ENCODE measurements around the gene RNMT. TPM values are rescaled to one million over a fixed set of nuclear protein-coding genes. Genes with fewer than 3 reads are reported as not detected.

RNMT gene
- total RNA-seq, 5 donors from 2014 or later (not counting 1 experiment from before 2014, with no cell fraction given), result 36.4 to 88.4 (median 48.7) TPM

GRCh38 chr18:13810950-13811485 lies 84.5 kb downstream of the RNMT start:
- peaks cover 0 to 2% (median 0%) of the 10 kb centered on the region in 3 donors for H3K4me1 Mint-ChIP-seq
- H3K4me3 Mint-ChIP-seq, result no peak overlapping the region
- H3K4me3 ChIP-seq (ENCODE audit: control insufficient read depth in 1 of 2, extremely low read depth in 1 of 2, low read length in 1 of 2), result no peak overlapping the region
- H3K27ac Mint-ChIP-seq, result no peak overlapping the region
- peaks cover 0 to 3% of the 10 kb centered on the region in 2 experiments for H3K27me3 ChIP-seq (replicated peaks in 1 of 2; ENCODE audit: control insufficient read depth in 2 of 2, extremely low read depth in 1 of 2, insufficient read depth in 2 of 2, low read length in 1 of 2)
- WGBS (ENCODE audit: insufficient coverage), result 41% methylated on average over 4 of the region's 10 CpGs
- DNase-seq (no peak), ATAC-seq (replicated peaks in 1 of 4) (no peak)
- peaks cover 15 to 18% of the 10 kb centered on the region in 2 donors for H3K27me3 Mint-ChIP-seq
- no peaks in the 10 kb centered on the region for H3K9me3 Mint-ChIP-seq
- CTCF ChIA-PET, result interaction anchor here in 1 of 2 donors (0.7 kb wide), 1 partner anchor 89 kb away, joined by 3 read pairs; no protein-coding TSS in a partner anchor
- H3K36me3 Mint-ChIP-seq, result no peaks in the 10 kb centered on the region
- no peak overlapping the region for H3K27ac ChIP-seq (ENCODE audit: low read length)
- POLR2A ChIA-PET, result no interaction called here
- no peaks in the 10 kb centered on the region for H3K9me3 ChIP-seq
- no peaks in the 10 kb centered on the region for H3K4me1 ChIP-seq (ENCODE audit: control insufficient read depth in 1 of 2, extremely low read depth in 1 of 2, insufficient read depth in 2 of 2, low read length in 2 of 2)
- H3K36me3 ChIP-seq (ENCODE audit: control insufficient read depth in 2 of 2, extremely low read depth in 1 of 2, insufficient read depth in 1 of 2, low read length in 1 of 2), result no peaks in the 10 kb centered on the region

- Mint-ChIP-seq H3K9me3 (no peaks in the 10 kb centered on the region), H3K4me3 (no peak overlapping the region), H3K27me3 (peaks cover 12 to 16% of the 10 kb centered on the region in 2 donors), H3K36me3 (no peaks in the 10 kb centered on the region), H3K27ac (no peak overlapping the region), H3K4me1 (peaks cover 0 to 2% (median 0%) of the 10 kb centered on the region in 3 donors)
- DNase-seq (no peak), ATAC-seq (replicated peaks in 1 of 4) (no peak)
- Histone ChIP-seq H3K27ac (ENCODE audit: low read length) (no peak overlapping the region), H3K9me3 (no peaks in the 10 kb centered on the region), H3K4me1 (ENCODE audit: control insufficient read depth in 1 of 2, extremely low read depth in 1 of 2, insufficient read depth in 2 of 2, low read length in 2 of 2) (no peaks in the 10 kb centered on the region), H3K27me3 (replicated peaks in 1 of 2; ENCODE audit: control insufficient read depth in 2 of 2, extremely low read depth in 1 of 2, insufficient read depth in 2 of 2, low read length in 1 of 2) (peaks cover 0 to 3% of the 10 kb centered on the region in 2 experiments), H3K4me3 (ENCODE audit: control insufficient read depth in 1 of 2, extremely low read depth in 1 of 2, low read length in 1 of 2) (no peak overlapping the region), H3K36me3 (ENCODE audit: control insufficient read depth in 2 of 2, extremely low read depth in 1 of 2, insufficient read depth in 1 of 2, low read length in 1 of 2) (no peaks in the 10 kb centered on the region)
- ChIA-PET POLR2A (interaction anchor here in 1 of 2 donors (0.6 kb wide), 1 partner anchor 250 kb away, joined by 3 read pairs; no protein-coding TSS in a partner anchor), CTCF (interaction anchor here (0.5 to 2.6 kb wide), 8 partner anchors 9 to 600 kb away, joined by 3 to 11 read pairs (median 3); no protein-coding TSS in a partner anchor)
- WGBS (ENCODE audit: insufficient coverage), result 86% methylated on average over 2 of the region's 6 CpGs
Measured at GRCh38 chr18:13811993-13812392, 85.5 kb downstream of the RNMT start.

- POLR2A ChIA-PET, result interaction anchor here in 1 of 2 donors (0.6 kb wide), 1 partner anchor 950 kb away, joined by 3 read pairs; no protein-coding TSS in a partner anchor
- no peak overlapping the region for H3K4me3 ChIP-seq (ENCODE audit: control insufficient read depth in 1 of 2, extremely low read depth in 1 of 2, low read length in 1 of 2)
- CTCF ChIA-PET, result interaction anchor here (0.8 to 2.6 kb wide), 9 partner anchors 8 to 597 kb away, joined by 3 to 16 read pairs (median 4); partner anchors contain the start of gene MC5R (in 1 of the 2)
Measured at GRCh38 chr18:13813271-13813849, 86.9 kb downstream of the RNMT start.

More at GRCh38 chr18:13813271-13813849, 86.9 kb downstream of the RNMT start:
- Histone ChIP-seq H3K9me3 (no peaks in the 10 kb centered on the region), H3K4me1 (ENCODE audit: control insufficient read depth in 1 of 2, extremely low read depth in 1 of 2, insufficient read depth in 2 of 2, low read length in 2 of 2) (no peaks in the 10 kb centered on the region), H3K27me3 (replicated peaks in 1 of 2; ENCODE audit: control insufficient read depth in 2 of 2, extremely low read depth in 1 of 2, insufficient read depth in 2 of 2, low read length in 1 of 2) (peaks cover 3% of the 10 kb centered on the region in 2 experiments), H3K36me3 (ENCODE audit: control insufficient read depth in 2 of 2, extremely low read depth in 1 of 2, insufficient read depth in 1 of 2, low read length in 1 of 2) (no peaks in the 10 kb centered on the region), H3K27ac (ENCODE audit: low read length) (no peak overlapping the region)
- H3K9me3 Mint-ChIP-seq, result no peaks in the 10 kb centered on the region
- DNase-seq (peak in 30 of 35 experiments; percentile 3 to 68 (median 32)), ATAC-seq (replicated peaks in 1 of 4) (peak; percentile 68 to 83 (median 78))
- peaks cover 0 to 2% (median 0%) of the 10 kb centered on the region in 3 donors for H3K4me1 Mint-ChIP-seq
- H3K36me3 Mint-ChIP-seq, result no peaks in the 10 kb centered on the region
- H3K27me3 Mint-ChIP-seq, result peaks cover 12 to 14% of the 10 kb centered on the region in 2 donors
- WGBS (ENCODE audit: insufficient coverage), result 12% methylated on average over 3 of the region's 4 CpGs
- H3K4me3 Mint-ChIP-seq, result no peak overlapping the region
- no peak overlapping the region for H3K27ac Mint-ChIP-seq

Other genes starting within 250 kb of the RNMT start
- 10 to 100 TPM in 1 of 5 donors, 1 to 10 TPM in 4; 7.3 to 10.8 (median 9.1) TPM for gene FAM210A, start 115 bp upstream of the RNMT start, total RNA-seq
- not detected for gene MC5R, start 97.5 kb downstream of the RNMT start, total RNA-seq
- not detected for gene MC2R, start 188.9 kb downstream of the RNMT start, total RNA-seq